Testis (tissue), 3 donors: ENCODE results near the gene ANKRD13C. TPM values are rescaled to one million over a fixed set of nuclear protein-coding genes. Genes with fewer than 3 reads are reported as not detected.
"Not testable (repeated sequence)": the region's sequence is repeated elsewhere in the genome, so short reads cannot be mapped to it uniquely, and the experiment has no call there.

Source experiments
- DNase-seq: peaks from one replicate; pipeline ENCODE4 v3.0.0-alpha.2; 2019
- H3K27ac ChIP-seq, 2 donors: fragments of 200-600 bp; sonication (generic); one replicate each; pipeline ENCODE4 v1.5.1; 2019
- H3K27me3 ChIP-seq: fragments of 200-600 bp; sonication (generic); one replicate; pipeline ENCODE4 v1.5.1; 2019
- H3K36me3 ChIP-seq: fragments of 200-600 bp; sonication (generic); one replicate; pipeline ENCODE4 v1.5.1; 2017; ENCODE audit warnings: low read depth; ENCODE audit errors: missing control alignments
- H3K4me1 ChIP-seq: fragments of 200-600 bp; sonication (generic); one replicate; pipeline ENCODE4 v1.5.1; 2019
- H3K4me3 ChIP-seq, 2 donors: fragments of 200-600 bp; sonication (generic); one replicate each; pipeline ENCODE4 v1.5.1; 2017 to 2019
- H3K9me3 ChIP-seq: fragments of 200-600 bp; sonication (generic); one replicate; pipeline ENCODE4 v1.5.1; 2017
- CTCF ChIP-seq, 3 experiments: fragments of 450-650 bp in 2 of 3; fragments of 200-600 bp in 1 of 3; sonication (generic) in 1 of 3; IDR thresholded peaks; one replicate each; pipeline ENCODE4 v1.5.1; 2016 to 2019; ENCODE audit warnings: antibody characterized with exemption in 3 of 3, mild to moderate bottlenecking in 2 of 3, moderate library complexity in 1 of 3
- POLR2A ChIP-seq: fragments of 450-650 bp; IDR thresholded peaks from one replicate; pipeline ENCODE4 v1.6.1; 2017; ENCODE audit warnings: antibody characterized with exemption, mild to moderate bottlenecking, moderate library complexity
- WGBS, 2 donors: methylation state at CpG; one replicate each; pipeline ENCODE4 v1.1.5; 2018; 5-methylcytosine and 5-hydroxymethylcytosine counted together
- intact Hi-C: fragments of 100-400 bp; cut with DNase I; formaldehyde crosslinking; loops from one replicate; pipeline ENCODE4 v1.15.1; 2023; ENCODE audit warnings: low total_unique reads
- polyA plus RNA-seq: library from polyadenylated mRNA; stranded (reverse); fragments of 350-450 nt; fragmentation: Illumina TruSeq; extraction: RNeasy Lipid Tissue Mini Kit (QIAGEN cat#74804); gene quantifications from one replicate; pipeline ENCODE4 v1.2.3, GENCODE V29; 2014; ENCODE audit warnings: low read depth, low replicate concordance; ENCODE audit not compliant: insufficient read depth
- total RNA-seq, 2 donors: library from RNA; depleted of rRNA; stranded (reverse); fragments of >200 nt; gene quantifications; one replicate each; pipeline ENCODE4 v1.2.3, GENCODE V29; 2016

Gene ANKRD13C
- total and polyA plus RNA-seq, 3 donors from 2014 or later = 8.0 to 21.7 (median 18.7) TPM

GRCh38 chr1:70353044-70353443 is 1.5 kb downstream of the ANKRD13C start:
- intact Hi-C loops = no loop called here

GRCh38 chr1:70349799-70350198 is 4.7 kb downstream of the ANKRD13C start:
- H3K4me1 ChIP-seq = peaks cover 11% of the 10 kb centered on the region
- intact Hi-C loops = not testable (repeated sequence)

More at GRCh38 chr1:70353044-70353443, 1.5 kb downstream of the ANKRD13C start:
- DNase-seq = no peak
- Histone ChIP-seq H3K27me3 (no peaks in the 10 kb centered on the region), H3K9me3 (no peaks in the 10 kb centered on the region), H3K4me3 (peak overlapping the region in 1 of 2 donors; percentile 86), H3K27ac (no peak overlapping the region), H3K4me1 (peaks cover 11% of the 10 kb centered on the region), H3K36me3 (no peaks in the 10 kb centered on the region)
- 17 to 25% methylated on average over 4 of the region's 4 CpGs for WGBS, 2 donors
- TF ChIP-seq CTCF (IDR thresholded peaks at IDR 0.05) = no peak

GRCh38 chr1:70348399-70349165 is 5.9 kb downstream of the ANKRD13C start:
- WGBS, 2 donors = 87 to 89% methylated on average over 11 of the region's 11 CpGs
- H3K4me3 ChIP-seq = no peak overlapping the region
- H3K27ac ChIP-seq = no peak overlapping the region
- TF ChIP-seq CTCF (IDR thresholded peaks at IDR 0.05) (no peak), POLR2A (no peak)
- H3K4me1 ChIP-seq = peaks cover 11% of the 10 kb centered on the region
- intact Hi-C loops = no loop called here
- no peaks in the 10 kb centered on the region for H3K27me3 ChIP-seq
- no peaks in the 10 kb centered on the region for H3K36me3 ChIP-seq
- no peaks in the 10 kb centered on the region for H3K9me3 ChIP-seq
- DNase-seq = no peak

More at GRCh38 chr1:70349799-70350198, 4.7 kb downstream of the ANKRD13C start:
- not testable (repeated sequence) for H3K27ac ChIP-seq, H3K27me3 ChIP-seq, H3K36me3 ChIP-seq, H3K9me3 ChIP-seq, DNase-seq, H3K4me3 ChIP-seq
- WGBS, 2 donors = 95 to 97% methylated on average over 4 of the region's 4 CpGs

- intact Hi-C loops, H3K4me1 ChIP-seq, H3K9me3 ChIP-seq, DNase-seq, H3K4me3 ChIP-seq, H3K27me3 ChIP-seq, H3K27ac ChIP-seq, H3K36me3 ChIP-seq: not testable (repeated sequence)
- WGBS, 2 donors = 92% methylated on average over 3 of the region's 3 CpGs
Measured at GRCh38 chr1:70339644-70340043, 14.9 kb downstream of the ANKRD13C start.

GRCh38 chr1:70336050-70336449 is 18.5 kb downstream of the ANKRD13C start:
- H3K9me3 ChIP-seq = no peaks in the 10 kb centered on the region
- no peaks in the 10 kb centered on the region for H3K36me3 ChIP-seq
- H3K4me3 ChIP-seq = no peak overlapping the region
- DNase-seq = no peak
- H3K4me1 ChIP-seq = no peaks in the 10 kb centered on the region
- TF ChIP-seq CTCF (IDR thresholded peaks at IDR 0.05) = no peak
- TF ChIP-seq POLR2A = no peak
- intact Hi-C loops = no loop called here
- H3K27ac ChIP-seq = no peak overlapping the region
- no peaks in the 10 kb centered on the region for H3K27me3 ChIP-seq

GRCh38 chr1:70334436-70334835 is 20.1 kb downstream of the ANKRD13C start:
- WGBS, 2 donors = 90 to 96% methylated on average over 9 of the region's 9 CpGs
- H3K36me3 ChIP-seq = no peaks in the 10 kb centered on the region
- H3K27me3 ChIP-seq = no peaks in the 10 kb centered on the region
- TF ChIP-seq CTCF (IDR thresholded peaks at IDR 0.05) (no peak), POLR2A (no peak)
- H3K4me1 ChIP-seq = no peaks in the 10 kb centered on the region
- H3K4me3 ChIP-seq = no peak overlapping the region
- intact Hi-C loops = no loop called here
- H3K9me3 ChIP-seq = no peaks in the 10 kb centered on the region
- H3K27ac ChIP-seq = no peak overlapping the region
- DNase-seq = no peak
